GM18907 (cell line): ENCODE results near the gene SIK3.
A peak's percentile ranks its signal among the peaks of the same experiment; 100 is the strongest.

Experiments used
- ATAC-seq: cut with Tn5 transposase; IDR thresholded peaks from one replicate; pipeline ENCODE4 v1.9.1; 2021; ENCODE audit warnings: mild to moderate bottlenecking, moderate library complexity; ENCODE audit not compliant: unreplicated experiment

The SIK3 gene

GRCh38 chr11:116871248-116871647 lies 227.0 kb downstream of the SIK3 start:
- ATAC-seq = no peak

DNA sequence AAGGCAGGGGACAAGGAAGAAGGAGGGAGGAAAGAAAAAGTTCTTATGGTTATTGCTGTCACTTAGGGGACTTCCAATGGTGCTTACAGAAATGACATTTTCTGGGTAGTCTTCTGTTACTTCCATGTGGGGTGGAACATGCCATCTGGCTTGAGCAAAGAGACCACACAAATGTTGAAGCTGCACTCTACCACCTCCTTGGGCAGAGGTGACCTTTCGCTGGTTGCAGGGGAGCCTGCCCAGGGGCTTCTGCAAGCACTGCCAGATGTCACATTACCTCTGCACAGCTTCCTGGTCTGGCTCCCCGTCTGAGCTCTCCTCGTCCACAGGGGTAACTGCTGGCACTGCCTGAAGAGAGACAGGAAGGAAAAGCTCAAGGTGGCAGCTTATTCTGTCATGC lies 228.2 kb downstream of the SIK3 start:
- ATAC-seq = no peak

DNA sequence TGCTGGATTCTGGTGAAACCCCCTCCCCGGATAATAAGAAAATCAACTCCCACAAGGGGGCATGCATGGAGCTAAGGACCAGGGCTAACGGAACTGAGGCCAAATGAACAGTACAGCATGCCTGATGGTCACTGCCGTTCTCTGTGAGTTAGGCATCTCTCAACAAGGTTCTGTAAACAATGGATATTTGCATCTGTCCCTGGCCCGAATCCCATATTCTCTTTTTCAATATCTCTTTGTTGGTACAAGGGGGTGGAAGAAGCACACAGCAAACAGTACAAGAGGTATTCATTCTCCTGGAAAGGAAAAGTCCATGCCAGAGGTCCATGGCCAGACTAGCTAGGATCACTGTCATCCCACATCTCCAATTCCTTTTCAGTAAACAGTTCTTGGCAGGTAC lies 228.6 kb downstream of the SIK3 start:
- no peak for ATAC-seq

GRCh38 chr11:116868066-116868465 lies 230.2 kb downstream of the SIK3 start:
- ATAC-seq = no peak

DNA sequence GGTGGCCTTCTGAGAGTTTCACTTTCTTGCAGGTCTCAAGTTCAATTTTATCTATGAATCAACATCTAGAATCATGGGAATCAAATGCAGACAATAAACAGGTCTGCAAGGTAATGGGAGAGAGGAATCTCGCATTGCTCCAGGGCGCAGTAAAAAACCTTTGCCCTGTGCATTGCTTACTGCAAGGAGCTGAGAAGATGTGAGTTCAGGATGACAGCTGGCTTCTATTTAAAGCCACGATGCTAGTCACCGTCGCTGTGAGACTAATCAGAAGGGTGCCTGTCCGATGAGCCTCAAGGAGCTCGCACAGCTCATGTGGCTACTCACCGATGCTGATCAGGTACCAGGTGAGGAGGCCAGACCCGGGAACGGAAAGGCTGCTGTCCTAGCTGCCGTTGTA lies 230.6 kb downstream of the SIK3 start:
- ATAC-seq = no peak

DNA sequence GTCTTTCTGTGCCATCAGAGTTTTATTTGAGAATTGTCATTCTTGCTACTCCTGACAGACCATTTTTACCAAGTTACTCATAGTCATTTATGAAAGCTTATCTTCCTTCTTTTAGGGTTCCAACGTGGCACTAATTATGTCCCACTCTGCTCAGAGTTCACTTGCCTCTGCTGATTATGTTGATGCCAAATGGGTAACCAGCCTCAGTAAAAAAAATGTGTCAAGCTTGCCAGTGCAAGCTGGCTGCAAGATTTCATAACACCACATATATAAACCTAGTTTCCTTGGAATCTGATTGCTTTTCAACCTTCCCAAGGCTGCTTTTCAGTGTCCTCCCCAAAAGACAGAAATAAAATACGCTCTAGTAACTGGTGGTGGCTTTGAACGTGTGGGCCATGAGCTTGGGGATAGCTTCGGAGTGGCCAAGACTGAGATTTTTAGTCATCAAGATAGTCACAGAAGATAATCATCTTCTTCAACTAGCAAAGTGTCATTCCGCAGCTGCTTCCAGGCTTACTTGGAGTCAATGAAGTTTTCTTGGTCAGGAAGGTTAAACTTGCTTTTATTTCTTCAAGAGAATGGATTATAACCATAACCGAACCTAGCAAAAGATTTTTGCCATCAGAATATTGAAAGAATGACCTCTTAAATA lies 231.3 kb downstream of the SIK3 start:
- ATAC-seq = no peak

DNA sequence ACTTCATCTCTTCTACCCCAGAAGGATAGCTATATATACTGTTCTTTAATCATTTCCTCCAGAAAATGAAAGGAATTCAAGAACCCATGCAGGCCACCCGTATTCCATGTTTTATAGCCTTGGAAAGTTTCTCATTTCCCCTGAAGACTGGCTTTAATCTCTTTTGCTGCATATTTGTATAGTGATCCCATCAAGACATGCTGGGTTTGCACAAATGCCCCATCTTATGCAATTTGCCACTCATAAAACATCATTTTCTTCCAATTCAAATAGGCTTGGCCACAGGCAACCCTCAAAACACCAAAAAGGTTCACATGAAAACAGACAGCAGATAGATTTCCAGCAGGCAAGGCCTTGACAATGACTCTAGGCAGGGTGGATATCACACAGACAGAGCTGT lies 232.5 kb downstream of the SIK3 start:
- ATAC-seq = no peak

- ATAC-seq = no peak
These were observed 233.7 kb downstream of the SIK3 start for GRCh38 chr11:116864531-116864930.

GRCh38 chr11:116862951-116863350 lies 235.3 kb downstream of the SIK3 start:
- no peak for ATAC-seq

- no peak for ATAC-seq
These were observed 236.0 kb downstream of the SIK3 start for GRCh38 chr11:116862185-116862584.

DNA sequence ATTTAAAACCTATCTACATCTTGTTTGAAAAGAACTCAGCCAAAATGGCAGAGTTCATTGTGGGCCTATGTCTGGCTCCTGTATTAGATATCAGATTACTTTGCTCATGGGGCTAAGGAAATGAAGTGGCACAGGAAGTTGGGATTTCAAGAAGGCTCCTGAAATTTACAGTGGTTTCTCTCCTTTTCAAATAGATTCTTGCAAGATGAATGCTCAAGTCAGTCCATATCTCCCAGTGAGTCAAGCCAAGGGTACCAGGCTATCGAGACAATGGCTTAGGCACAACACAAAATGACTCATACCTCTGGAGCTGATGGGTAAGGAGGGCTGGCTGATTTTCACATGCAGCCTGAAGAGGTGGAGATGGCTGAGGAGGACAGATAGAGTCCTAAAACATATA lies 236.7 kb downstream of the SIK3 start:
- ATAC-seq = no peak

- ATAC-seq = no peak
These were observed 237.9 kb downstream of the SIK3 start for GRCh38 chr11:116860303-116860702.

- ATAC-seq = no peak
These were observed 239.1 kb downstream of the SIK3 start for GRCh38 chr11:116859175-116859574.

GRCh38 chr11:116857936-116858335 lies 240.3 kb downstream of the SIK3 start:
- no peak for ATAC-seq

DNA sequence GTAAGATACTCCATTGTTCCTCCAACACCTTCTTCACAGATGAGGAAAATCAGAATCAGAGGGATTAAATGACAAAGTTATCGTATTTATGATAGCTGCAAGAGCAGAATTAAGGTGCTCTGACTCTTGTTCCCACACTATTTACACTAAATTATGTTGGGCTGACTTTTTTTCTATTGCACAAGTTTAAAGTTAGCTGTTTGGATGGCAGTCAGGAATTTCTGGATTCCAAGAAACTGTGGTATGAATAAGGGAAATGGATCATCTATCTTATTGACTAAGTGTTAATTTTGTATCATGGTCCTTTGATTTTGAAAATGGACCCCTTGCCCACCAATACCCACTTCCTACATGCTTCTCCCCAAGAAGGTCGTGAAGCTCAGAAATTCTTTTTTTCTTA lies 240.9 kb downstream of the SIK3 start:
- ATAC-seq = no peak

DNA sequence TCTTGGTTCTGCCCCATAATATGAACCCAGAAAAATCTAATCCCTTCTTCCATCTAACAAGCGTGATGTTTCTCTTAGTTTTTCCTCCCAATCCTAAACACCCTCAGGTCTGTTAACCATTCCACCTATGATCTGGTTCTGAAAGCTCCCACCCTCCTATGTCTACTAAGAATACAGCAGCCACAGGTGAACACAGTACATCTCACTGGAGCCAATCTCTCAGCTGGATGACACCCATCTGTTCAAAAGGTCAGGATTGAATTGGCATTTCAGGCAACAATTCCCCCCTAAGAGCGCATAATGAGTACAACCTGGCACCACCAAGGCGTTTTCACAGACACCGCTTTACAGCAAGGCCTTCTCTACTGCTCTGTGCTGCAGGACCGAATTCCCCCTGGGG lies 241.8 kb downstream of the SIK3 start:
- no peak for ATAC-seq

- no peak for ATAC-seq
These were observed 242.8 kb downstream of the SIK3 start for GRCh38 chr11:116855413-116855812.

DNA sequence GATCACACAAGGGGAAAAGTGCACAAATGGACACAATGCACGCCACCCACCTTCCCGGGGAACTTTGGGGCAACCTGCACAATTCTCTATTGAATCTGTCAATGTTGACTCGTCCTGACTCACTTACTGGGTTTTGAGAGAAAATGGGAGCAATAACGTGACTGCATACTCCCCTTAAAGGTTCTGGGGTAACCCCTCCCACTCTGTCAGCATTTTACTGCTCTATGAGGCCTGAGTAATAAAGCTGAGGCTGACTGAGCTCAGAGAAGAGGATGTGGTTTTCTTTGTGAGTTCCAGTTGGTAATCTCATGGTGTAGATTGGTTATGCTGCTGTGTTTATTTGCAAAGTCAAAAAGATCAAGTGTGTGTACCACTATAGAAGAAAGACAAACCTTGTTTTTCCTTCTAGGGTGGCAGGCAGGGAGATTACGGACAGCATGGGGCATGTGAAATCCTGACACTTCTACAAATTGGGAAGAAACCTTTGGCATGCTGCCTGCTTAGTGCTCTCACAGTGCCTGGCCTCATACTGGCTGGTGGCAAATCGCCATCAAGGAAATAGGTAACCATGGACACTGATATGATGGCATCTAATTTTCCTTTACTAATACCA lies 244.7 kb downstream of the SIK3 start:
- peak; percentile 94 for ATAC-seq

DNA sequence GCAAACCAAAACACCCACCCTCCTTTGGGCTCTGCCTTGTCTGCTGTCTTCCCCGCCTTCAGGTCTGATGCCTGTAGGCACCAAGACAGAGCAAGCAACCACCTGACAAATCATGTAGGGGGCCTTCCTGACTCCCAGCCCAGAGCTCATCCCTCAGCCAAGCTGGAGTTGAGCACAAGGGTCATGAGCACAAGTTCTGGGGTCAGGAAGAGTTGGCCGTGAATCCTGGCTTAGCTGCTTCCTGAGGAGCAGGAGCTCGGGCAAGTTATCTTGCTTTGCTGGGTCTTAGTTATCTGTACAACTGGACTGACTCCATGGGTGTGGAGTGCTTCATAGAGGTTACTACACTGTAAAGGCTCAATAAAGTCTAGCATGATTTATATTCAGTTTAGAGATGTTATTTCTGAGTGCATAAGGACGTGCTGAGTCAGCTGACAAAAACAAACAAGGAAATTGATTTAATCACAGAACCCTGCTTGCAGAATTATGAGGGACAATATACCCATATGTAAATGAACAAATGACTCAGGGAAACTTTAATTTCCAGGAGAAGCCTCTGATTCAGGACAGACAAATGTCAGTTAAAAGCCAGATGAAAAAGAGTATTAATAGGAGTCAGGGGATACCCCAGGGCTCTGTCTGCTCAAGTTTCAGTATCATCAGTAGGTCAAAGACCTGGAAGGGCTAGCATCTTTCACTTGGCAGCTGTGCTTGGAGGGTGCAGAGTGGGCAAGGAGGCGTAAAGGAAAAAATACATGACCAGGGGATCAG lies 245.8 kb downstream of the SIK3 start:
- peak; percentile 45 for ATAC-seq

GRCh38 chr11:116851626-116852025 lies 246.6 kb downstream of the SIK3 start:
- no peak for ATAC-seq

GRCh38 chr11:116849486-116849885 lies 248.7 kb downstream of the SIK3 start:
- no peak for ATAC-seq

GRCh38 chr11:116849060-116849459 lies 249.2 kb downstream of the SIK3 start:
- no peak for ATAC-seq
